SU-DHL-6 (cell line): ENCODE measurements around the gene IGF2BP2.

Experiments
- CTCF ChIP-seq: fragments of 200-600 bp; sonication (generic); IDR thresholded peaks from one replicate; pipeline ENCODE4 v1.5.1; 2017; ENCODE audit warnings: antibody characterized with exemption, mild to moderate bottlenecking, low read length, moderate library complexity; ENCODE audit not compliant: insufficient read depth, poor library complexity, severe bottlenecking
- EZH2phosphoT487 ChIP-seq: fragments of 200-600 bp; sonication (generic), shearing (Covaris generic); conservative IDR thresholded peaks from 2 replicates; pipeline ENCODE4 v1.6.1; 2018; ENCODE audit warnings: mild to moderate bottlenecking, antibody characterized with exemption, low read length, moderate library complexity, mixed read lengths

GRCh38 chr3:185658943-185659342 lies 165.9 kb downstream of the IGF2BP2 start:
- no peak for TF ChIP-seq CTCF
- TF ChIP-seq EZH2phosphoT487 = no peak
